ENCODE measurements around the gene CBY1. TPM values are rescaled to one million over a fixed set of nuclear protein-coding genes. Genes with fewer than 3 reads are reported as not detected.

Gene CBY1
- total and polyA plus RNA-seq, 8 donors = 1.8 to 43.6 (median 27.6) TPM

DNA sequence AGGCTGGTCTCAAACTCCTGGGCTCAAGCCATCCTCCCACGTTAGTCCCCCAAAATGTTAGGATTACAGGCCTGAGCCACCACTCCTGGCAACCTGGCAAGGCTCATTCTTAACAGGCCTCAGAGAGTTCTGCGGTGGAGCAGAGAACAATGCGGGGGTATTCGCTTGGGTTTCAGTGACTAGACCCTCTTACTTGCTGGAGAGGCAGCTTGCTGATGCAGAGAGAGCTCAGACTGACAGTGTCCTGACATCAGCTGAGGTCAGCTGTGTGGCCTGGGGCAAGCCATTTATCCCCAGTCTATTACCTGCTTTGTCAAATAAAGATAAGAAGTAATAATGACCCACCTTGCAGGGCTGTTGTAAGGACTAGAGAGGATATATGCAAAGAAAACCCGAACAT is 46.2 kb upstream of the CBY1 start:
- DNase-seq = no peak

DNA sequence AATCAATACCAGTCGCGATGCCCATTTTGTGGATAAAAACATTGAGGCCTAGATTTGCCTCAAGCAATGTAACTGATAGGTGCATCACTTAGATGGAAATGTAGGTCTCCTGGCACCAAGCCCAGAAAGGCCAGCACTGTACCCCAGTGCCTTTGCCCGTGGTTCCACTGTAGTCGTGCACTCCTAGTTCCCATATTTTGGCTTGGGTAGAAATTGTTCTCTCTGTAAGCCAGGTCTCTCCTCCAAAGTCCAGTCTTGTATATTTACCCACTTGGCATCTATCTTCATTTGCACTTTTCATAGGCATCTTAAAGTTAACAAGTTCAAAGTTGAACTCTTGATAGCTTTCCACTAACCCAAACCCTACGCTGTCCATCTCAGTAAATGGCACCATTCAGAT is 44.9 kb upstream of the CBY1 start:
- TF ChIP-seq, protein P1, sequence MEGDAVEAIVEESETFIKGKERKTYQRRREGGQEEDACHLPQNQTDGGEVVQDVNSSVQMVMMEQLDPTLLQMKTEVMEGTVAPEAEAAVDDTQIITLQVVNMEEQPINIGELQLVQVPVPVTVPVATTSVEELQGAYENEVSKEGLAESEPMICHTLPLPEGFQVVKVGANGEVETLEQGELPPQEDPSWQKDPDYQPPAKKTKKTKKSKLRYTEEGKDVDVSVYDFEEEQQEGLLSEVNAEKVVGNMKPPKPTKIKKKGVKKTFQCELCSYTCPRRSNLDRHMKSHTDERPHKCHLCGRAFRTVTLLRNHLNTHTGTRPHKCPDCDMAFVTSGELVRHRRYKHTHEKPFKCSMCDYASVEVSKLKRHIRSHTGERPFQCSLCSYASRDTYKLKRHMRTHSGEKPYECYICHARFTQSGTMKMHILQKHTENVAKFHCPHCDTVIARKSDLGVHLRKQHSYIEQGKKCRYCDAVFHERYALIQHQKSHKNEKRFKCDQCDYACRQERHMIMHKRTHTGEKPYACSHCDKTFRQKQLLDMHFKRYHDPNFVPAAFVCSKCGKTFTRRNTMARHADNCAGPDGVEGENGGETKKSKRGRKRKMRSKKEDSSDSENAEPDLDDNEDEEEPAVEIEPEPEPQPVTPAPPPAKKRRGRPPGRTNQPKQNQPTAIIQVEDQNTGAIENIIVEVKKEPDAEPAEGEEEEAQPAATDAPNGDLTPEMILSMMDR (IDR thresholded peaks at IDR 0.05) = no peak
- TF ChIP-seq POLR2A (IDR thresholded peaks at IDR 0.05) (no peak), EP300 (IDR thresholded peaks at IDR 0.05) (no peak), POLR2AphosphoS5 (IDR thresholded peaks at IDR 0.05) (no peak)
- Histone ChIP-seq H3K36me3 (no peaks in the 10 kb centered on the region), H3K4me3 (no peak overlapping the region), H3K4me1 (peaks cover 0 to 3% (median 0%) of the 10 kb centered on the region in 4 donors), H3K27me3 (no peaks in the 10 kb centered on the region), H3K9me3 (no peaks in the 10 kb centered on the region), H3K27ac (no peak overlapping the region)
- intact Hi-C loops (cut with DNase I; ENCODE audit: low total_unique reads) = no loop called here
- DNase-seq = no peak
- WGBS, 5 donors = 88 to 95% (median 92%) methylated on average over 5 of the region's 5 CpGs

More for the DNA sequence above, 46.2 kb upstream of the CBY1 start:
- Histone ChIP-seq H3K4me3 (no peak overlapping the region), H3K27me3 (no peaks in the 10 kb centered on the region), H3K36me3 (no peaks in the 10 kb centered on the region), H3K4me1 (peaks cover 0 to 7% (median 0%) of the 10 kb centered on the region in 4 donors), H3K27ac (no peak overlapping the region), H3K9me3 (no peaks in the 10 kb centered on the region)
- WGBS, 5 donors = 85 to 92% (median 88%) methylated on average over 5 of the region's 5 CpGs
- TF ChIP-seq POLR2A (IDR thresholded peaks at IDR 0.05) (no peak), POLR2AphosphoS5 (IDR thresholded peaks at IDR 0.05) (no peak), EP300 (IDR thresholded peaks at IDR 0.05) (no peak)
- intact Hi-C loops (cut with DNase I; ENCODE audit: low total_unique reads) = no loop called here

DNA sequence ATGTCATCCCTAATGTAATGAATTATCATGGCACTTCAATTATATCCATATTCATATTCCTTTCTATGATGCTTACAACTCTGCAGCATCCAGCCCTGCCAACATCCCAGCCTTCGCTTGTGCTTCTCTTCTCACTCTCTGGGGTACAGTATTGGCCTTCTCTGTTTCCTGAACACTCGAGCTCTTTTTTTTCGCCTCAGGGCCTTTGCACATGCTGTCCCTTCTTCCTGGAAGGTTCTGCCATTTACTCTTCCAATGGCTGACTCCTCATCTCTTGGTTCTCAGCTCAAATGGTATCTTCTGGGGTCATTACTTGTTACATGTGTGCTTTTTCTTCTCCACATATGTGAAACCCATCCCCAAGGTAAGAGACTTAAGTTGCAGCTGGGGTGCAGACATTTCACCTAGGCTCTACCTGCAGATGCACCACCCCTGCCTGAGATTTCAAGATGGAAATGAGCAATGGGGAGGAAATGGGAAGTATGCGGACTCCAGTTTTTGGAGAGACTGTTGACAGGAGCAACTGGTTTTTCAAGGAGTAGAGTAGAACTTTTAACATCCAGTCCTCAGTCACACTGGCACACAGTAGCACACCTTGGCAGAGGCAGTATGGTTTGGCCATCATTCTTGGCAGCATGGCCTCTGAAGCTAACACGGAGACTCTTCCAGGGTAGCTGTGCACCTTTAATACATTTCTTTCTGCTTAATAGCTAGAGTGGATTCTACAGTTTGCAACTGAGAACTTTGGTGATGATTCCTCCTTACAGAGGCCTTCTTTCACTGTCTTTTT is 44.0 kb upstream of the CBY1 start:
- DNase-seq = no peak
- no peaks in the 10 kb centered on the region for H3K27me3 ChIP-seq
- no peak overlapping the region for H3K27ac ChIP-seq
- H3K36me3 ChIP-seq = no peaks in the 10 kb centered on the region
- no peak for TF ChIP-seq POLR2AphosphoS5 (IDR thresholded peaks at IDR 0.05)
- TF ChIP-seq POLR2A (IDR thresholded peaks at IDR 0.05) = no peak
- TF ChIP-seq EP300 (IDR thresholded peaks at IDR 0.05) = no peak
- TF ChIP-seq, protein P1 (IDR thresholded peaks at IDR 0.05) = no peak
- intact Hi-C loops (cut with DNase I; ENCODE audit: low total_unique reads) = no loop called here
- H3K9me3 ChIP-seq = no peaks in the 10 kb centered on the region
- no peaks in the 10 kb centered on the region for H3K4me1 ChIP-seq
- H3K4me3 ChIP-seq = no peak overlapping the region
- WGBS, 5 donors = 87 to 94% (median 88%) methylated on average over 5 of the region's 5 CpGs

DNA sequence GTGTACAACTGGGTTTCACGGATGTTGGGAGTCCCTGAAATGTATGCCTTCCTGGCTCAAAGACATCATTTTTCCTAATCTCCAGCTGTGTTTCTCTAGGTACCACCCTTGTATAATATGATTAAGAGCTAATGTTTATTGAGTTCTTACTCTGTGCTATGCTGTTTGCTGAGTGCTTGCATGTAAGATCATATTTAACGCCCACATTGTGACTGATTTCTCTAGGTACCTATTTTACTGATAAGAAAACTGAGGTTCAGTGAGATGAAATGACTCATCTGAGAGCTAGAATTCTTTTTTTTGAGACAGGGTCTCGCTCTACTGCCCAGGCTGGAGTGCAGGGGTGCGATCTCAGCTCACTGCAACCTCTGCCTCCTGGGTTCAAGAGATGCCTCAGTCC is 42.9 kb upstream of the CBY1 start:
- TF ChIP-seq, protein P1 (IDR thresholded peaks at IDR 0.05) = no peak
- TF ChIP-seq POLR2A (IDR thresholded peaks at IDR 0.05) (no peak), POLR2AphosphoS5 (IDR thresholded peaks at IDR 0.05) (no peak), EP300 (IDR thresholded peaks at IDR 0.05) (no peak)
- Histone ChIP-seq H3K9me3 (no peaks in the 10 kb centered on the region), H3K27me3 (no peaks in the 10 kb centered on the region), H3K4me1 (no peaks in the 10 kb centered on the region), H3K27ac (no peak overlapping the region), H3K4me3 (no peak overlapping the region), H3K36me3 (no peaks in the 10 kb centered on the region)
- intact Hi-C loops (cut with DNase I; ENCODE audit: low total_unique reads) = no loop called here
- WGBS, 5 donors = 59 to 75% (median 70%) methylated on average over 4 of the region's 4 CpGs
- DNase-seq = no peak
